Uterus (tissue), 2 donors: ENCODE results near the gene PPP2R5A.

Experiments
- POLR2A ChIP-seq, 2 donors: fragments of 450-650 bp; IDR thresholded peaks; one replicate each; pipeline ENCODE4 v1.6.1; 2016; ENCODE audit warnings: antibody characterized with exemption in 2 of 2, mild to moderate bottlenecking in 1 of 2, moderate library complexity in 1 of 2
- TF ChIP-seq, protein P1 (sequence below), 4 experiments: fragments of 200-600 bp in 2 of 4; fragments of 450-650 bp in 2 of 4; sonication (generic) in 2 of 4; IDR thresholded peaks; one replicate each; pipeline ENCODE4 v1.5.1; 2016 to 2019; ENCODE audit warnings: antibody characterized with exemption in 4 of 4, mild to moderate bottlenecking in 2 of 4, moderate library complexity in 1 of 4

DNA sequence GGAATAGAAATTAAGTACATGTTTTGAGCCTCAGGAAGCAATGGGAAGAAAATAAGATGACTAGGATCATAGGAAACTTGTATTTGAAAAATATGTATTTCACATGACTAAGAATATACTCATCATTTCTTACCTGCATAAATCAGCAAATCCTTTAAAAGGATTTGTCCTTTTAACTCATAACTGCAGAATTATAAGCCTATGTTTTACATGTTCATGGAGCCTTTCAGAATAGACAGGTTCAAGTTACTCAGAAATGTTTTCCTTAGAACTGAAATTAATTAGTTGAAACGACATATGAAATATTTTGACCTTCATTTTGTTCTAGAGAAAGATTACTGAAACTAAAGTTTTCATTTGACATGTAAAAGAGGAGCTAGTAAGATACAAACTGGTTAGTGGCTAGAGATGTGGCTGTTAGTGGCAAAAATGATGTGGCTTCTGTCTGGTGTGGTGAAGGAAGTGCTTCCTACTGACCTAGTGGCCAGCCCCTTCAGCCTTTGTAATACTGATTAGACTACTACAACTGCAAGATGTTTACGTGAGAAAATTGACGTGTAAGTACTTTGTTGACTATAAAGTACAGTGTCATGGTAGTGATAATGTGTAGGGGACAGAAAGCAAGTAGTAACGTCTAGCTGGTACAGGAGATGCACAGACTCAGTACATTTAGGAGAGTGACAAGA is 74.7 kb downstream of the PPP2R5A start:
- TF ChIP-seq, protein P1, sequence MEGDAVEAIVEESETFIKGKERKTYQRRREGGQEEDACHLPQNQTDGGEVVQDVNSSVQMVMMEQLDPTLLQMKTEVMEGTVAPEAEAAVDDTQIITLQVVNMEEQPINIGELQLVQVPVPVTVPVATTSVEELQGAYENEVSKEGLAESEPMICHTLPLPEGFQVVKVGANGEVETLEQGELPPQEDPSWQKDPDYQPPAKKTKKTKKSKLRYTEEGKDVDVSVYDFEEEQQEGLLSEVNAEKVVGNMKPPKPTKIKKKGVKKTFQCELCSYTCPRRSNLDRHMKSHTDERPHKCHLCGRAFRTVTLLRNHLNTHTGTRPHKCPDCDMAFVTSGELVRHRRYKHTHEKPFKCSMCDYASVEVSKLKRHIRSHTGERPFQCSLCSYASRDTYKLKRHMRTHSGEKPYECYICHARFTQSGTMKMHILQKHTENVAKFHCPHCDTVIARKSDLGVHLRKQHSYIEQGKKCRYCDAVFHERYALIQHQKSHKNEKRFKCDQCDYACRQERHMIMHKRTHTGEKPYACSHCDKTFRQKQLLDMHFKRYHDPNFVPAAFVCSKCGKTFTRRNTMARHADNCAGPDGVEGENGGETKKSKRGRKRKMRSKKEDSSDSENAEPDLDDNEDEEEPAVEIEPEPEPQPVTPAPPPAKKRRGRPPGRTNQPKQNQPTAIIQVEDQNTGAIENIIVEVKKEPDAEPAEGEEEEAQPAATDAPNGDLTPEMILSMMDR (IDR thresholded peaks at IDR 0.05): no peak
- TF ChIP-seq POLR2A (IDR thresholded peaks at IDR 0.05): no peak
